Liver (tissue), 9 donors: ENCODE results near the gene FANK1. TPM values are rescaled to one million over a fixed set of nuclear protein-coding genes. Genes with fewer than 3 reads are reported as not detected.

Source experiments
- DNase-seq: peaks from one replicate; pipeline ENCODE4 v3.0.0-alpha.2; 2017; ENCODE audit warnings: low spot score
- H3K27ac ChIP-seq, 2 donors: one replicate each; pipeline ENCODE4 v1.7.0; 2013; ENCODE audit warnings: inconsistent platforms in 2 of 2, low read length in 2 of 2, control low read depth in 1 of 2, low read depth in 1 of 2, mild to moderate bottlenecking in 1 of 2
- H3K27me3 ChIP-seq, 4 donors: one replicate each; pipeline versions ENCODE4 v1.6.1 to v1.7.0; 2013; ENCODE audit warnings: low read length in 3 of 4, inconsistent platforms in 1 of 4, mild to moderate bottlenecking in 1 of 4, moderate library complexity in 1 of 4; ENCODE audit not compliant: control insufficient read depth in 4 of 4, insufficient read depth in 4 of 4
- H3K36me3 ChIP-seq, 4 donors: one replicate each; pipeline versions ENCODE4 v1.6.1 to v1.7.0; 2013; ENCODE audit warnings: low read length in 3 of 4, mild to moderate bottlenecking in 3 of 4, low read depth in 1 of 4, moderate library complexity in 1 of 4; ENCODE audit not compliant: control insufficient read depth in 4 of 4, insufficient read depth in 3 of 4
- H3K4me1 ChIP-seq, 4 donors: one replicate each; pipeline versions ENCODE4 v1.6.1 to v1.7.0; 2013; ENCODE audit warnings: low read length in 3 of 4, mild to moderate bottlenecking in 3 of 4, moderate library complexity in 1 of 4; ENCODE audit not compliant: control insufficient read depth in 4 of 4, insufficient read depth in 4 of 4
- H3K4me3 ChIP-seq, 3 donors: one replicate each; pipeline versions ENCODE4 v1.6.1 to v1.7.0; 2013; ENCODE audit warnings: low read length in 3 of 3, control low read depth in 1 of 3, low read depth in 1 of 3, mild to moderate bottlenecking in 1 of 3
- H3K9ac ChIP-seq, 2 donors: one replicate each; pipeline ENCODE4 v1.7.0; 2013; ENCODE audit warnings: low read length in 2 of 2, mild to moderate bottlenecking in 2 of 2, moderate library complexity in 2 of 2, control low read depth in 1 of 2, low read depth in 1 of 2
- H3K9me3 ChIP-seq, 4 donors: one replicate each; pipeline versions ENCODE4 v1.6.1 to v1.7.0; 2013; ENCODE audit warnings: low read length in 3 of 4; ENCODE audit not compliant: control insufficient read depth in 4 of 4
- EGR1 ChIP-seq, 2 donors: IDR thresholded peaks; 2 replicates each; pipeline ENCODE4 v1.6.1; 2016 to 2018; ENCODE audit warnings: antibody characterized with exemption in 2 of 2, low read depth in 2 of 2
- FOXA1 ChIP-seq: IDR thresholded peaks from 2 replicates; pipeline ENCODE4 v1.6.1; 2016; ENCODE audit warnings: antibody characterized with exemption
- FOXA2 ChIP-seq: IDR thresholded peaks from 2 replicates; pipeline ENCODE4 v1.6.1; 2016; ENCODE audit warnings: antibody characterized with exemption
- GABPA ChIP-seq, 2 donors: IDR thresholded peaks in 1 of 2; conservative IDR thresholded peaks in 1 of 2; 2 replicates each; pipeline ENCODE4 v1.6.1; 2016; ENCODE audit warnings: antibody characterized with exemption in 2 of 2, mild to moderate bottlenecking in 1 of 2, moderate library complexity in 1 of 2
- HNF4G ChIP-seq: IDR thresholded peaks from 2 replicates; pipeline ENCODE4 v1.6.1; 2016; ENCODE audit warnings: antibody characterized with exemption
- JUND ChIP-seq, 2 donors: IDR thresholded peaks; 2 replicates each; pipeline ENCODE4 v1.6.1; 2016; ENCODE audit warnings: antibody characterized with exemption in 2 of 2
- NR2F2 ChIP-seq: IDR thresholded peaks from 2 replicates; pipeline ENCODE4 v1.6.1; 2016; ENCODE audit warnings: antibody characterized with exemption
- RAD21 ChIP-seq, 2 donors: IDR thresholded peaks; 2 replicates each; pipeline ENCODE4 v1.6.1; 2016; ENCODE audit warnings: antibody characterized with exemption in 2 of 2, mild to moderate bottlenecking in 2 of 2
- REST ChIP-seq: IDR thresholded peaks from 2 replicates; pipeline ENCODE4 v1.6.1; 2016; ENCODE audit warnings: antibody characterized with exemption, mild to moderate bottlenecking
- RXRA ChIP-seq, 2 donors: IDR thresholded peaks; 2 replicates each; pipeline ENCODE4 v1.6.1; 2017 to 2018; ENCODE audit warnings: antibody characterized with exemption in 2 of 2, mild to moderate bottlenecking in 1 of 2
- SP1 ChIP-seq: IDR thresholded peaks from 2 replicates; pipeline ENCODE4 v1.6.1; 2018; ENCODE audit warnings: antibody characterized with exemption, mild to moderate bottlenecking
- TAF1 ChIP-seq: conservative IDR thresholded peaks from 2 replicates; pipeline ENCODE4 v1.6.1; 2016; ENCODE audit warnings: antibody characterized with exemption, mild to moderate bottlenecking
- ZBTB33 ChIP-seq: IDR thresholded peaks from 2 replicates; pipeline ENCODE4 v1.6.1; 2016; ENCODE audit warnings: antibody characterized with exemption
- WGBS: extraction: QIAGEN DNeasy Blood & Tissue Kit; methylation state at CpG from one replicate; pipeline ENCODE4 v1.1.7; 2013; 5-methylcytosine and 5-hydroxymethylcytosine counted together
- polyA plus RNA-seq, 2 donors: library from polyadenylated mRNA; stranded (reverse) in 1 of 2; unstranded in 1 of 2; fragments of 200-250 nt in 1 of 2; fragments of >200 nt in 1 of 2; fragmentation: Nextera tagmentation in 1 of 2; extraction: Ambion mirVana in 1 of 2; gene quantifications; one replicate each; pipeline versions ENCODE4 v1.2.1 to v1.2.3, GENCODE V29; 2013 to 2015
- total RNA-seq, 2 donors: library from RNA; depleted of rRNA; stranded (reverse); fragments of >200 nt; gene quantifications; one replicate each; pipeline ENCODE4 v1.2.3, GENCODE V29; 2014
- TF ChIP-seq, protein P1 (sequence below): fragments of 150-350 bp; IDR thresholded peaks from 2 replicates; pipeline ENCODE4 v1.5.1; 2017; ENCODE audit warnings: improper control_type of control experiment, low read depth, low read length; ENCODE audit not compliant: missing input control
- TF ChIP-seq, protein P2 (sequence below): IDR thresholded peaks from 2 replicates; pipeline ENCODE4 v1.6.1; 2016; ENCODE audit warnings: antibody characterized with exemption
- TF ChIP-seq, protein P3 (sequence below): IDR thresholded peaks from 2 replicates; pipeline ENCODE4 v1.6.1; 2016; ENCODE audit warnings: antibody characterized with exemption
- donor health status: healthy.
- donor health status: healthy.
- donor health status: healthy.
- donor health status: healthy.
- donor health status: healthy.

Gene FANK1
- total and polyA plus RNA-seq, 4 donors, result 0.28 TPM; not detected in 3

- Histone ChIP-seq H3K4me3 (no peak overlapping the region), H3K4me1 (peaks cover 0 to 2% (median 0%) of the 10 kb centered on the region in 4 donors), H3K9me3 (no peaks in the 10 kb centered on the region)
Measured at GRCh38 chr10:125997586-125997985, 101.2 kb downstream of the FANK1 start.

More at GRCh38 chr10:125997586-125997985, 101.2 kb downstream of the FANK1 start:
- H3K9ac ChIP-seq, result no peak overlapping the region
- TF ChIP-seq, protein P1, sequence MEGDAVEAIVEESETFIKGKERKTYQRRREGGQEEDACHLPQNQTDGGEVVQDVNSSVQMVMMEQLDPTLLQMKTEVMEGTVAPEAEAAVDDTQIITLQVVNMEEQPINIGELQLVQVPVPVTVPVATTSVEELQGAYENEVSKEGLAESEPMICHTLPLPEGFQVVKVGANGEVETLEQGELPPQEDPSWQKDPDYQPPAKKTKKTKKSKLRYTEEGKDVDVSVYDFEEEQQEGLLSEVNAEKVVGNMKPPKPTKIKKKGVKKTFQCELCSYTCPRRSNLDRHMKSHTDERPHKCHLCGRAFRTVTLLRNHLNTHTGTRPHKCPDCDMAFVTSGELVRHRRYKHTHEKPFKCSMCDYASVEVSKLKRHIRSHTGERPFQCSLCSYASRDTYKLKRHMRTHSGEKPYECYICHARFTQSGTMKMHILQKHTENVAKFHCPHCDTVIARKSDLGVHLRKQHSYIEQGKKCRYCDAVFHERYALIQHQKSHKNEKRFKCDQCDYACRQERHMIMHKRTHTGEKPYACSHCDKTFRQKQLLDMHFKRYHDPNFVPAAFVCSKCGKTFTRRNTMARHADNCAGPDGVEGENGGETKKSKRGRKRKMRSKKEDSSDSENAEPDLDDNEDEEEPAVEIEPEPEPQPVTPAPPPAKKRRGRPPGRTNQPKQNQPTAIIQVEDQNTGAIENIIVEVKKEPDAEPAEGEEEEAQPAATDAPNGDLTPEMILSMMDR, result no peak
- TF ChIP-seq REST, result no peak
- no peak for TF ChIP-seq NR2F2
- TF ChIP-seq FOXA1, result no peak
- no peak for TF ChIP-seq ZBTB33
- no peak for TF ChIP-seq SP1
- TF ChIP-seq RAD21 (IDR thresholded peaks at IDR 0.05), result no peak
- TF ChIP-seq FOXA2, result no peak
- no peak for TF ChIP-seq EGR1 (IDR thresholded peaks at IDR 0.05; ENCODE audit: low read depth in 2 of 2)
- TF ChIP-seq GABPA (IDR thresholded peaks at IDR 0.05 in 1 of 2, conservative IDR thresholded peaks at IDR 0.05 in 1 of 2), result no peak
- TF ChIP-seq TAF1, result no peak
- TF ChIP-seq, protein P2, sequence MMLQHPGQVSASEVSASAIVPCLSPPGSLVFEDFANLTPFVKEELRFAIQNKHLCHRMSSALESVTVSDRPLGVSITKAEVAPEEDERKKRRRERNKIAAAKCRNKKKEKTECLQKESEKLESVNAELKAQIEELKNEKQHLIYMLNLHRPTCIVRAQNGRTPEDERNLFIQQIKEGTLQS, result no peak
- TF ChIP-seq, protein P3, sequence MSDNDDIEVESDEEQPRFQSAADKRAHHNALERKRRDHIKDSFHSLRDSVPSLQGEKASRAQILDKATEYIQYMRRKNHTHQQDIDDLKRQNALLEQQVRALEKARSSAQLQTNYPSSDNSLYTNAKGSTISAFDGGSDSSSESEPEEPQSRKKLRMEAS, result no peak
- no peak for TF ChIP-seq JUND (IDR thresholded peaks at IDR 0.05)
- TF ChIP-seq HNF4G, result no peak
- no peak for TF ChIP-seq RXRA (IDR thresholded peaks at IDR 0.05)
- WGBS, result 89% methylated on average over 12 of the region's 12 CpGs
- peaks cover 0 to 3% (median under 1%) of the 10 kb centered on the region in 4 donors for H3K27me3 ChIP-seq
- no peak for DNase-seq
- no peaks in the 10 kb centered on the region for H3K36me3 ChIP-seq
- no peak overlapping the region for H3K27ac ChIP-seq
